Measurements from ENCODE around the gene TCEA3. TPM values are rescaled to one million over a fixed set of nuclear protein-coding genes. Genes with fewer than 3 reads are reported as not detected.

The TCEA3 gene
- total RNA-seq, 4 donors from 2014 or later: 64.6 to 125 (median 104) TPM

- no peak for DNase-seq
- Histone ChIP-seq H3K4me1 (no peaks in the 10 kb centered on the region), H3K27ac (peak overlapping the region in 1 of 4 donors; percentile 25)
Observed at GRCh38 chr1:23470282-23471070, 45.9 kb upstream of the TCEA3 start.

GRCh38 chr1:23469372-23469982 is 44.9 kb upstream of the TCEA3 start:
- H3K4me1 ChIP-seq: no peaks in the 10 kb centered on the region
- DNase-seq: no peak
- H3K4me3 ChIP-seq: no peak overlapping the region
- TF ChIP-seq POLR2A (IDR thresholded peaks at IDR 0.05): no peak
- TF ChIP-seq CTCF (IDR thresholded peaks at IDR 0.05): no peak
- no peak overlapping the region for H3K27ac ChIP-seq
- no peaks in the 10 kb centered on the region for H3K36me3 ChIP-seq
- H3K9me3 ChIP-seq: no peaks in the 10 kb centered on the region
- H3K27me3 ChIP-seq: no peaks in the 10 kb centered on the region

More at GRCh38 chr1:23470282-23471070, 45.9 kb upstream of the TCEA3 start:
- H3K9me3 ChIP-seq: no peaks in the 10 kb centered on the region
- H3K4me3 ChIP-seq: no peak overlapping the region
- H3K36me3 ChIP-seq: no peaks in the 10 kb centered on the region
- TF ChIP-seq POLR2A (IDR thresholded peaks at IDR 0.05) (no peak), CTCF (IDR thresholded peaks at IDR 0.05) (no peak)
- H3K27me3 ChIP-seq: no peaks in the 10 kb centered on the region

- DNase-seq: no peak
- H3K9me3 ChIP-seq: no peaks in the 10 kb centered on the region
- no peak for TF ChIP-seq POLR2A (IDR thresholded peaks at IDR 0.05)
- TF ChIP-seq CTCF (IDR thresholded peaks at IDR 0.05): no peak
- no peaks in the 10 kb centered on the region for H3K27me3 ChIP-seq
- H3K4me1 ChIP-seq: no peaks in the 10 kb centered on the region
- H3K4me3 ChIP-seq: no peak overlapping the region
- no peak overlapping the region for H3K27ac ChIP-seq
- no peaks in the 10 kb centered on the region for H3K36me3 ChIP-seq
Observed at GRCh38 chr1:23466423-23466989, 42.0 kb upstream of the TCEA3 start.

DNA sequence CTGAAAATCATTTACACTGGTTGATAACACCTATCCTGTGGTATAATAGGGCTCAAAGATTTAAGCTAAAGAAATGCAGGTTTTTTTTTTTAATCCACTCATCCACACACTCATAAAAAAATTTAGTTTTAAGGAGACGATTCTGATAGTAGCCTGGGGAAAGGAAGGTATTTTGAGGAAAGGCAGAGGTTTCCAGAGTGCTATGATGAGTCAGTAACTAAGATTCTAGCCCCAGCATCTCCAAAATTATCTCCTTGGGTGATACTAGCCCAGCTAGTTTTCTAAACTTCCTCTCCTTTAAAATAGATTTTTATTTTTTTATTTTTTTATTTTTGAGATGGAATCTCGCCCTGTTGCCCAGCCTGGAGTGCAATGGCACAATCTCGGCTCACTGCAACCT is 38.7 kb upstream of the TCEA3 start:
- H3K9me3 ChIP-seq: no peaks in the 10 kb centered on the region
- no peak overlapping the region for H3K4me3 ChIP-seq
- H3K36me3 ChIP-seq: no peaks in the 10 kb centered on the region
- no peak overlapping the region for H3K27ac ChIP-seq
- H3K4me1 ChIP-seq: no peaks in the 10 kb centered on the region
- TF ChIP-seq POLR2A (IDR thresholded peaks at IDR 0.05): no peak
- TF ChIP-seq CTCF (IDR thresholded peaks at IDR 0.05): no peak
- no peak for DNase-seq
- no peaks in the 10 kb centered on the region for H3K27me3 ChIP-seq

DNA sequence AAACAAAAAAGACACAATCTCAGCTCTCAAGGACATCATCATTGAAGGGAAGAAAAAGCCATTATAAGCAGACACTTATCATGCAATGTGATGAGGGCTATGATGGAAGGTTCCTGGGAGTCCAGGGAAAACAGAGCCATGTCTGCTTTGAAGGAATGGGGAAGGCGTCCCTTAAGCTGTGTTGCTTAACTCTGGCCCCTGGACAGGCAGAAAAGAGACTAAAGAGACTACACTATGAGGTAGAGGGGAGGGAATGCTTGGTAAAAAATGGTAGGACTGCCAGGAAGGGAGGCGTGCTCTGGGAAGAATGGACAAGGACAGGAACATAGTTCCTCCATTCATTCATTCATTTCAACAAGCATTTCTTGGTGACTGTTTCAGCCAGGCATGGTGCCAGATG is 38.2 kb upstream of the TCEA3 start:
- Histone ChIP-seq H3K27me3 (no peaks in the 10 kb centered on the region), H3K4me1 (no peaks in the 10 kb centered on the region), H3K9me3 (no peaks in the 10 kb centered on the region), H3K27ac (no peak overlapping the region), H3K4me3 (no peak overlapping the region), H3K36me3 (no peaks in the 10 kb centered on the region)
- TF ChIP-seq POLR2A (IDR thresholded peaks at IDR 0.05) (no peak), CTCF (IDR thresholded peaks at IDR 0.05) (no peak)
- no peak for DNase-seq
